ENCODE data around the gene RPLP2. TPM values are rescaled to one million over a fixed set of nuclear protein-coding genes. Genes with fewer than 3 reads are reported as not detected.
A peak's percentile ranks its signal among the peaks of the same experiment; 100 is the strongest.

Gene RPLP2
- total RNA-seq, 1 donor from 2014 or later: 211 TPM

DNA sequence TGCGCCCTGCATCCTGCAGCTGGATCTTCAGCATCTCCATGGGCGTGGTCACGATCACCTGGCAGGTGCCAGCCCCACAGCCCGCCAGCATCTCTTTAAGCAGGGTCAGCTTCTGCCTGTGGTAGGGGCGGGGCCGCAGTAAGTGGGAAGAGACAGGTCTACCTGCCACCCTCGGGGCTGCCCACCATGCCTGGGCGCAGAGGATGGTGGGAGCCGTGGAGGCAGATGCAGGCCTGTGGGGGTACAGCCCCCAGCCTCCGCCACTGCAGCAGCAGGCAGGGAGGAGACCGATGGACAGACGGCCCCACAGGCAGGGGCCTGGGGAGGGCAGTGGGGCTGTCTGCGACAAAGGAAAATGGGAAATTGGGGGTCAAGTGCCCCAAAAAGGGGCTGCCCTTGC lies 16.9 kb upstream of the RPLP2 start:
- DNase-seq (ENCODE audit: low read depth) (no peak), FAIRE-seq (no peak)
- Histone ChIP-seq H3K36me3 (ENCODE audit: control insufficient read depth, insufficient read depth, low read length) (peaks cover 10% of the 10 kb centered on the region), H3K27me3 (ENCODE audit: control insufficient read depth, insufficient read depth, low read length) (peaks cover 3% of the 10 kb centered on the region), H3K4me3 (ENCODE audit: low read depth, low read length) (no peak overlapping the region)
- TF ChIP-seq, protein P1, sequence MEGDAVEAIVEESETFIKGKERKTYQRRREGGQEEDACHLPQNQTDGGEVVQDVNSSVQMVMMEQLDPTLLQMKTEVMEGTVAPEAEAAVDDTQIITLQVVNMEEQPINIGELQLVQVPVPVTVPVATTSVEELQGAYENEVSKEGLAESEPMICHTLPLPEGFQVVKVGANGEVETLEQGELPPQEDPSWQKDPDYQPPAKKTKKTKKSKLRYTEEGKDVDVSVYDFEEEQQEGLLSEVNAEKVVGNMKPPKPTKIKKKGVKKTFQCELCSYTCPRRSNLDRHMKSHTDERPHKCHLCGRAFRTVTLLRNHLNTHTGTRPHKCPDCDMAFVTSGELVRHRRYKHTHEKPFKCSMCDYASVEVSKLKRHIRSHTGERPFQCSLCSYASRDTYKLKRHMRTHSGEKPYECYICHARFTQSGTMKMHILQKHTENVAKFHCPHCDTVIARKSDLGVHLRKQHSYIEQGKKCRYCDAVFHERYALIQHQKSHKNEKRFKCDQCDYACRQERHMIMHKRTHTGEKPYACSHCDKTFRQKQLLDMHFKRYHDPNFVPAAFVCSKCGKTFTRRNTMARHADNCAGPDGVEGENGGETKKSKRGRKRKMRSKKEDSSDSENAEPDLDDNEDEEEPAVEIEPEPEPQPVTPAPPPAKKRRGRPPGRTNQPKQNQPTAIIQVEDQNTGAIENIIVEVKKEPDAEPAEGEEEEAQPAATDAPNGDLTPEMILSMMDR (IDR thresholded peaks at IDR 0.05; ENCODE audit: insufficient read depth, low read length, severe bottlenecking): no peak

DNA sequence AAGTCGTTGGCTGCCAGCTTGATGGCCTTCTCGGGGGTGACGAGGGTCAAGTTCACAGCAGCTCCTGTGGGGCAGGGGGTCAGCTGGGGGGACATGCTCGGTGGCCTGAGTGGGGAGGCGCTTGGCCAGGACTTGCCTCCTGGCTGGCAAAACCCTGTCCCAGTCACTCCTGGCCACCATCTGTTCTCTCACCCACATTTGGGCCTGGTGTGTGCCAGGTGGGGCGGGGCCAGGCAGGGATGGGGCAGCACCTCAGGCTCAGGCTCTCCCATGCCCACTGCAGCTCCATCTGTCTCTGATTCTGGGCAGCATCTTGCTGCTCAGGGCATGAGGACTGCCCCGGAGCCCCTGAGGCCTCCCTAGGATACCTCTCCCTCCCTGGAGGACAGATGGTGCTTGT lies 16.2 kb upstream of the RPLP2 start:
- FAIRE-seq (no peak), DNase-seq (ENCODE audit: low read depth) (no peak)
- Histone ChIP-seq H3K4me3 (ENCODE audit: low read depth, low read length) (no peak overlapping the region), H3K36me3 (ENCODE audit: control insufficient read depth, insufficient read depth, low read length) (peaks cover 10% of the 10 kb centered on the region), H3K27me3 (ENCODE audit: control insufficient read depth, insufficient read depth, low read length) (peaks cover 3% of the 10 kb centered on the region)
- TF ChIP-seq, protein P1 (IDR thresholded peaks at IDR 0.05; ENCODE audit: insufficient read depth, low read length, severe bottlenecking): no peak

- TF ChIP-seq, protein P1 (IDR thresholded peaks at IDR 0.05; ENCODE audit: insufficient read depth, low read length, severe bottlenecking): no peak
- Histone ChIP-seq H3K36me3 (ENCODE audit: control insufficient read depth, insufficient read depth, low read length) (peaks cover 10% of the 10 kb centered on the region), H3K27me3 (ENCODE audit: control insufficient read depth, insufficient read depth, low read length) (peaks cover 1% of the 10 kb centered on the region), H3K4me3 (ENCODE audit: low read depth, low read length) (no peak overlapping the region)
- FAIRE-seq (no peak), DNase-seq (ENCODE audit: low read depth) (no peak)
Observed at GRCh38 chr11:794013-794765, 15.6 kb upstream of the RPLP2 start.

GRCh38 chr11:794766-795633 lies 14.8 kb upstream of the RPLP2 start:
- FAIRE-seq (no peak), DNase-seq (ENCODE audit: low read depth) (no peak)
- Histone ChIP-seq H3K4me3 (ENCODE audit: low read depth, low read length) (peak overlapping the region; percentile 97), H3K36me3 (ENCODE audit: control insufficient read depth, insufficient read depth, low read length) (peaks cover 11% of the 10 kb centered on the region), H3K27me3 (ENCODE audit: control insufficient read depth, insufficient read depth, low read length) (no peaks in the 10 kb centered on the region)
- TF ChIP-seq, protein P1 (IDR thresholded peaks at IDR 0.05; ENCODE audit: insufficient read depth, low read length, severe bottlenecking): no peak

DNA sequence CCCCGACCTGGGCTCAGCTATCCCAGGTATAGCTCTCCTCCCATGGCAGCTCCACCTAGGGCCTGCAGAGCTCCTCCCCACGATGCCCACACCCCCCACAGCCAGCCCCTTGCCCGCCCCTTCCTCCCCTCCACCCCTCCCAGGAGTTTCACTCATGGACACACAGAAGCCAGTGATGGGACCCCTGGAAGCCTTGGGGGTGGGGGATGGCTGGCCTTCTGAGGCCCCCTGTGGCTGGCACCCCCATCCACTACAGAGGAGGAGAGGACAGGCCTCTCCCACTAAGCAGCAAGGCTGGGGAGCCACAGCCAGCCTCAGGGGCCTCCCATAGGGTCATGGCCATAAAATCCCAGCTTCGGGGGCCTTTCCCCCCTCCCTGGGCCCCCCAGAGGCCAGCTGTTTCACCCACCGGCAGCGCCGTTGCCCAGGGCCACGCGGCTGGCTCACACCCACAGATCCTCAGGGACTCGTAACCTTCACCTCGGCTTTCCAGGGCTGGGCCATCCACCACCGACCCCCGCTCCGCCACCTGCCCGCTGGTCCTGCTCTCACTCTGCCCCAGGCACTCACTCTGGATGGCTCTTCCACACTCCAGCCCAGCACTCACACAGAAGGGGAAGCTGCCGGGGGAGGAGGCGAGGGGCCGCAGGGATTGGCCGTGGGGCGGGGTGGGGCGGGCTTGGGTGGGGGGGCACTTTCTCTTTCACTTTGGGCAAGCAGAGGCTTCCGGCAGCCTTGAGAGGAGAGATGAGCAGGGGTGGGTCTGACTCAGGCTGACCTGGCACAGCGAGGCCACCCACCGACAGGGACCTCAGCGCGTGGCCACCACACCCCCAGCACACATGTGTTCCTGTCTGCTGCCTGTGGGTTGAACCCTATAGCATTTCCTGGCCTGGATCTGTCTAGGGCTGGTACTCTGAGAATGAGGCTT lies 13.9 kb upstream of the RPLP2 start:
- H3K4me3 ChIP-seq (ENCODE audit: low read depth, low read length): peak overlapping the region; percentile 97
- TF ChIP-seq, protein P1 (IDR thresholded peaks at IDR 0.05; ENCODE audit: insufficient read depth, low read length, severe bottlenecking): no peak
- H3K36me3 ChIP-seq (ENCODE audit: control insufficient read depth, insufficient read depth, low read length): peaks cover 13% of the 10 kb centered on the region
- FAIRE-seq: no peak
- H3K27me3 ChIP-seq (ENCODE audit: control insufficient read depth, insufficient read depth, low read length): no peaks in the 10 kb centered on the region
- peak; percentile 68 for DNase-seq (ENCODE audit: low read depth)

Data from bronchial epithelial cell (primary cell).